ENCODE results near the gene RFX1. TPM values are rescaled to one million over a fixed set of nuclear protein-coding genes. Genes with fewer than 3 reads are reported as not detected.
A peak's percentile ranks its signal among the peaks of the same experiment; 100 is the strongest.
"Not testable (repeated sequence)": the region's sequence is repeated elsewhere in the genome, so short reads cannot be mapped to it uniquely, and the experiment has no call there.

Gene RFX1
- total RNA-seq, 1 experiment from 2014 or later: 0.87 TPM

DNA sequence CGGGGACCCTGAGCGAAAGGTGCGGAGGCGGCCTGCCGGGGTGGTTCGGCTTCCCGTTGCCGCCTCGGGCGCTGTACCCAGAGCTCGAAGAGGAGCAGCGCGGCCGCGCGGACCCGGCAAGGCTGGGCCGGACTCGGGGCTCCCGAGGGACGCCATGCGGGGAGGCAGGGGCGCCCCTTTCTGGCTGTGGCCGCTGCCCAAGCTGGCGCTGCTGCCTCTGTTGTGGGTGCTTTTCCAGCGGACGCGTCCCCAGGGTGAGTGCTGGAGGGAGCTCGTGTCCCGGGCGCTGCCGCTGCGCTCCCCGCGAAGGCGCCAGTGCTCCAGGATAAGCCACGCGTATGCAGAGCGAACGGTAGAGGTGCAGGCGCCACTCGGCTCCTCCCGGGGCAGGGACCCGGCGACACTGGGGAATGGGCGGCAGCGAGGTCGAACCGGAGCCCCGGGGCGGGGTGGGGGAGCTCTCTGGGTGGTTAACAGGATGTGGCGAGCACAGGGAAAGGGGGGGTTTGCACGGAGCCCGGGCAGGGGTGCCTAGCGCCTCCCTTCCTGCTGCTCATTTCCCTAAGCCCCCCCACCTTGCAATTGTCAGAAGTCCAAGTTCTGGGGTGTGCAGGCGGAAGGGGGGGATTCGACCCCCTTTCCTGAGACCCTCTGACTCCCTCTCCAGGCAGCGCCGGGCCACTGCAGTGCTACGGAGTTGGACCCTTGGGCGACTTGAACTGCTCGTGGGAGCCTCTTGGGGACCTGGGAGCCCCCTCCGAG is 25.8 kb upstream of the RFX1 start, which contains the start of gene IL27RA:
TSS of gene IL27RA (plus strand) at position 44 of the 762 bp plus-strand sequence. CDS start at position 155, 111 bp downstream.
- in situ Hi-C loops (cut with HindIII; ENCODE audit: low pct_unique_long_range_greater_than_20kb, low sequenced_read_pairs): no loop called here
- DNase-seq (ENCODE audit: low read depth, low spot score): peak; percentile 53

DNA sequence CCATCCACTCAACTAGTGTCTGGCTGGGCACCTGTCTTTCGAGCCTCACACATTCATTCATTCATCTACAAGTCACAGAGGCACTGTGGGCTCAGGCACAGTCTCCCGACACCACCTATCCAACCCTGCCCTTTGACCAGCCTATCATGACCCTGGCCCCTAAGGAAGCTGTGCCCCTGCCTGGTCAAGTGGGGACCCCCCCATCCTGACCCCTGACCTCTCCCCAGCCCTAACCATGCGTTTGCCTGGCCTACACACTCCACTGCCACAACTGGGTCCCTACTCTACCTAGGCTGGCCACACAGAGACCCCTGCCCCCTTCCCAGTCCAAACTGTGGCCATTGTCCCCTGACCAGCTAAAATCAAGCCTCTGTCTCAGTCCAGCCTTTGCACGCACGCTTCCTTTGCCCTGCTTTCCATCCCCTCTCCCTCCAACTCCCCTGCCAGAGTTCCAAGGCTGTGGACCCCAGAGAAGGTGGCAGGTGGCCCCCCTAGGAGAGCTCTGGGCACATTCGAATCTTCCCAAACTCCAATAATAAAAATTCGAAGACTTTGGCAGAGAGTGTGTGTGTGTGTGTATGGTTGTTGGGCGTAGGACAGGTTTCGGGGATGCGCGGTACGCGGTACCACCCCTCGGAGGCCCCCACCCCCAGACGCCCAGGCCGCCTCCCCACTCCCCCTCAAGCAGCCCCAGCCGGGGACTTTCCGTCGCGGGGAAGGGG is 25.0 kb upstream of the RFX1 start:
- in situ Hi-C loops (cut with HindIII; ENCODE audit: low pct_unique_long_range_greater_than_20kb, low sequenced_read_pairs): no loop called here
- DNase-seq (ENCODE audit: low read depth, low spot score): no peak

- in situ Hi-C loops (cut with HindIII; ENCODE audit: low pct_unique_long_range_greater_than_20kb, low sequenced_read_pairs): no loop called here
- no peak for DNase-seq (ENCODE audit: low read depth, low spot score)
Observed at GRCh38 chr19:14028901-14029300, 22.8 kb upstream of the RFX1 start.

DNA sequence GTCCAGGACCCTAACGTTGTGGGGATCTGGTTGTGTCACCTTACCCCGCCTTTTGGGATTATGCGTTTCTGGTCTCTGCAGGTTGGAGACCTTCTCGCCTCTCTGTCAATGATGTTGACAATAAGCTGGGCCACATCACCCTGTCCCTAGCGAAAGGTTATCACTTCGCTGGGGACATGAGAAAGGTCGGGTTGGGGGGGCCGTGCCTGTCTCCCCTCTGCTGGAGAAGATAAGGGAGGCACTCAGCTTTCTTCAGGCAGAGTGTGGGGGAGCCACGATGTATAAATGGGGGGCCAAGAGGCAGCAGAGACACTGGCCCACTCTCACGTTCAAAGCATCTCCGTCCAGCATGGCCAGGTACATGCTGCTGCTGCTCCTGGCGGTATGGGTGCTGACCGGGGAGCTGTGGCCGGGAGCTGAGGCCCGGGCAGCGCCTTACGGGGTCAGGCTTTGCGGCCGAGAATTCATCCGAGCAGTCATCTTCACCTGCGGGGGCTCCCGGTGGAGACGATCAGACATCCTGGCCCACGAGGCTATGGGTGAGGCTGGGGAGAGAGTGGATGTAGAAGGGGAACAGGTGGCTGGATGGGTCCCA is 21.8 kb upstream of the RFX1 start, which contains the start of gene RLN3:
TSS of gene RLN3 (plus strand) at position 293 of the 595 bp plus-strand sequence. CDS start at position 350, 57 bp downstream.
- no peak for DNase-seq (ENCODE audit: low read depth, low spot score)
- in situ Hi-C loops (cut with HindIII; ENCODE audit: low pct_unique_long_range_greater_than_20kb, low sequenced_read_pairs): no loop called here

GRCh38 chr19:14026652-14027192 is 20.6 kb upstream of the RFX1 start:
- not testable (repeated sequence) for DNase-seq (ENCODE audit: low read depth, low spot score)

DNA sequence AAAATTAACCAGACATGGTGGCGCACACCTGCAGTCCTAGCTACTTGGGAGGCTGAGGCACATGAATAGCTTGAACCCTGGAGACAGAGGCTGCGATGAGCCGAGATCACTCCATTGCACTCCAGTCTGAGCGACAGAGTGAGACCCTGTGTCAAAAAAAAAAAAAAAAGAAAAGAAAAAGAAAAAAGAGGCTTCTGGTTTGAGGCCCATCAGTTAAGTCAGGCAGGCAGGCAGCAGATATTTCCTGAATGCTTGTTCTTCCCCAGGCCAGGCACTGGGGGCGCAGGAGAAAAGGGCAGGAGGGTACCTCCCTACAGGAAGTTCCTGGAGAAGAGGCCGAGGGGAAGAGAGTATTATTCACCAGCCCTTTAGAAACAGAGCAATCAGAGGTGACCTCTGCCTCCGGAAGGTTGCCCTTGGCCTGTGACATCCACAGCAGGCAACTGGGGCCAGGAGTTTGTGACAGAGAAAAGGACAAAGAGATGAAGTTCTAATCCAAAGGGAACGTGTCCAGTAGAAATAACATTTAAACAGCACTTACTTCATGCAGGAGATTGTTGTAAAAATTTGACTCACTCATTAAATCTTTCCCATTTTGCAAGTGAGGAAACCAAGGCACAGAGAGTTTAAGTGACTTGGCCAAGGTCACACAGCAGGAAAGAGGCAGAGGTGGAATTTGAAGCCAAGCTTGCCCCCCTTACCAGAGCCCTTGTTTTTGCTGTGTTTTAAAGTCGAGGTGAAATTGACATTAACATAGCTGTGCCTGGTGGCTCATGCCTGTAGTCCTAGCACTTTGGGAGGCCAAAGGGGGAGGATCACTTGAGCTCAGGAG is 17.5 kb upstream of the RFX1 start:
- DNase-seq (ENCODE audit: low read depth, low spot score): peak; percentile 76
- in situ Hi-C loops (cut with HindIII; ENCODE audit: low pct_unique_long_range_greater_than_20kb, low sequenced_read_pairs): no loop called here

More at GRCh38 chr19:14026652-14027192, 20.6 kb upstream of the RFX1 start:
- in situ Hi-C loops (cut with HindIII; ENCODE audit: low pct_unique_long_range_greater_than_20kb, low sequenced_read_pairs): not testable (repeated sequence)

- in situ Hi-C loops (cut with HindIII; ENCODE audit: low pct_unique_long_range_greater_than_20kb, low sequenced_read_pairs): no loop called here
- no peak for DNase-seq (ENCODE audit: low read depth, low spot score)
Observed at GRCh38 chr19:14022469-14022868, 16.3 kb upstream of the RFX1 start.

DNA sequence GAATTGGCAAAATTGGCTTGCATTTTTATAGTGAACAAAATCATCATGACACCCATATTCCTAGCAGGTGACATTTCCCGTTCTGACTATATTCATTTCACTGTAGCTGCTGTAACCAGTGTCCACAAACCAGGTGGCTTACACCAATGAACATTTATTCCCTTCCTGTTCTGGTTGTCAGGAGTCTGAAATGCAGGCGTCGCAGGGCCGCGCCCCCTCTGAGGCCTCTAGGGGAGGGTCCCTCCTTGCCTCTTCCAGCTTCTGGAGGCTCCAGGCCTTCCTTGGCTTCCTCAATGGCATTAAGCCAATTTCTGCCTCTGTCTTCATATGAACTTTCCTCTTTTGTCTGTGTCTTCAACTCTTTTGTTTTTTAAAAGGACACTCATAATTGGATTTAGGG is 15.4 kb upstream of the RFX1 start:
- DNase-seq (ENCODE audit: low read depth, low spot score): peak; percentile 3

DNA sequence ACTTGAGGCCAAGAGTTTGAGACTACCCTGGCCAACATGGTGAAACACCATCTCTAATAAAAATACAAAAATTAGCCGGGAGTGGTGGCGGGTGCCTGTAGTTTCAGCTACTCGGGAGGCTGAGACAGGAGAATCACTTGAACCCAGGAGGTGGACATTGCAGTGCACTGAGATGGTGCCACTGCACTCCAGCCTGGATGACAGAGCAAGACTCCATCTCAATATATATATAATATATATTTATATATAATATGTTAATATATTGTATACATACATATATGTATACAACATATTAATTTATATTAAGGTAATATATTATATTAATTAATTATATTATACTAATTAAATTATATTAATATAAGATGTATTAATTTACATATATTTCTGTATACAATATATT is 13.6 kb upstream of the RFX1 start:
- in situ Hi-C loops (cut with HindIII; ENCODE audit: low pct_unique_long_range_greater_than_20kb, low sequenced_read_pairs); DNase-seq (ENCODE audit: low read depth, low spot score): not testable (repeated sequence)

More for the DNA sequence above, 15.4 kb upstream of the RFX1 start:
- in situ Hi-C loops (cut with HindIII; ENCODE audit: low pct_unique_long_range_greater_than_20kb, low sequenced_read_pairs): no loop called here

- in situ Hi-C loops (cut with HindIII; ENCODE audit: low pct_unique_long_range_greater_than_20kb, low sequenced_read_pairs): no loop called here
- DNase-seq (ENCODE audit: low read depth, low spot score): no peak
Observed at GRCh38 chr19:14019100-14019499, 13.0 kb upstream of the RFX1 start.

DNA sequence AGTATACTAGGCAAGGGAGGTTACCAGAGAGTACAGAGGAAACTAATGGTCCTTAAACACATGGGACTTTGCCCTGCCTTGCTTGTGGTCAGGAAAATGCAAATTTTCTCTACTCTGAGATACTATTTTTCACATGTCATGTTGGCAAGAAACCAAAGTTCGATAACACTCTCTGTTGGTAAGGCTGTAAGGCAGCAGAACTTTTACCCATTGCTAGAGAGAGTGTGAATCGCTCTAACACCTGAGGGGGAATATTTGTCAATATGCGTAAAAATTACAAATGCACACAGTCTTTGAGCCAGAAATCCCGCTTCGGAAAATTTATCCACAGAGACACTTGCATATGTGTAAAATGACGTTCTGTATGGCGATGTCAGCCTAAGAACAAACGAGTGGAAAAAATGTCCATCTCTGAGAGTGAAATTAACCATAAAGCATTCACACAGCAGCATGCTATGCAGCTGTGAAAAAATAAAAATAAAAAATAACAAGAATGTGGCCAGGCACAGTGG is 9.5 kb upstream of the RFX1 start:
- no peak for DNase-seq (ENCODE audit: low read depth, low spot score)
- in situ Hi-C loops (cut with HindIII; ENCODE audit: low pct_unique_long_range_greater_than_20kb, low sequenced_read_pairs): no loop called here

- in situ Hi-C loops (cut with HindIII; ENCODE audit: low pct_unique_long_range_greater_than_20kb, low sequenced_read_pairs): no loop called here
Observed at GRCh38 chr19:14012378-14012915, 6.3 kb upstream of the RFX1 start.

DNA sequence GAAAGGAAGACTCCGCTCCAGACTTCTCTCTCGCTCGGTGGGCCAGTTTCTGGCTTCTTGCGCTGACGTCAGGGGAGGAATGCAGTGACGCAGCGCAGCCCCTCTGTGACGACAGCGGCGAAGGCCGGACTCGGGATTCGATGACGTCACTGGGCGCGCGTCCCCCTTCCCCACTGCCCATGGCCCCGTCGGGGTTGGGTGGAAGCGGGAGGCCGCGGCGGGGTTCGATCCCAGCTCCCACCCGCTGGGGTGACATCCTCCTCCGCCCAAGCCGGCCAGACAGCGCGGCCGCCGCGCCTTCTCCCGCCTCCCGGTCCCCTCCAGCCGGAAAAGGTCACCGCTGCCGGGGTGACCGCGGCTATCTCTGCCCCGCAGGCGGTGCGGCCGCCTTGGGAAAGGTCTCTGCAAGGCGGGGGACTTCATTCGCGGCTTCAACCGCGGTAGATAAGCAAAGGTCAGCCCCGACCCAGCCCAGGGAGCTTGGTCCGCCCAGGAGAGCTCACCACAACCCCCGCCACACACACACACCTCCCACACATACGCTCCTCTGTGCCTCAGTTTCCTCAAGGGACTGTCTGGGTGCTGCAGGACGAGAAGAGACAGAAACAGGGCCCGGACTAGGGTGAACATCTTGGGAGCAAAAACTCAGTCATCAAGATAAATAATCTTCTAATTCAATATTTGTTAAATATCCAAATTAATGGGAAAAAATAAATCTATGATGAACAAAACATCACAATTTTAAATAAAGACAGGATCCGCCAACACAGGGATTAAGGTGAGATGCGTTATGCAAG is 844 bp upstream of the RFX1 start:
- in situ Hi-C loops (cut with HindIII; ENCODE audit: low pct_unique_long_range_greater_than_20kb, low sequenced_read_pairs): no loop called here

More at GRCh38 chr19:14012378-14012915, 6.3 kb upstream of the RFX1 start:
- no peak for DNase-seq (ENCODE audit: low read depth, low spot score)

DNA sequence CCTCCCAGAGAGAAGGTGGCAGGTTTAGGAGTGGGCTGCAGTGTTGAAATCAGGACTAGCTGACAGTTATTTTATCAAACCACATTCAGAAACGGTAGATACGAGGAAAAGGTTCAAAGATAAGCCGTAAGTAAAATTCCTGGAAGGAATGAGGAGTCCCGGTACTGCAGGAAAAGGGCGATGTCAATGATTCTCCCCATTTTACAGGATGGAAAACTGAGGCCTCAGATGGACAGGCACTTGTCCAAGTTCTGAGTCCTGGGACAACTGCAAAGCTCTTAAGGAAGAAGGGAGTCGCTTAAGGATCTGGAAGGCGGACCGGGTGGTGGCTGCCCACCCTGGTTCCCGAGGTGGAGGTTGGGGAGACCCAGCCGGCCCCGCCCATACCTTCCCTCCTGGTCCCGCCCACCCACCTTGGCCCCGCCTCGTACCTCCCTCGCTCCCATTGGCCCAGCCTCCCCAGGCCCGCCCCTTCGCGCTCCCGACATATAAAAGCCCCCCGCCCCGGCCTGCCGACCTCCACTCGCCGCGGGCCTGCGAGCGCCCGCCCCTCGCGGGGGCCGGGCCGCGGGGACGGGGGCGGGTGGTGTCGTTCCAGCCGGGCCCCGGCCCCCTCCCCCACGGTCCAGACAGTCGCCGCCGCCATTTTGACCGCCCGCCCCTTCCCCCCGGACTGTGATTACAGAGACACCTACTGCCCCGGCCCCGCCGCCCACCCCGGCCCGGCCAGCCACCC is 603 bp downstream of the RFX1 start:
- in situ Hi-C loops (cut with HindIII; ENCODE audit: low pct_unique_long_range_greater_than_20kb, low sequenced_read_pairs): no loop called here
- peak; percentile 78 for DNase-seq (ENCODE audit: low read depth, low spot score)

More for the DNA sequence above, 844 bp upstream of the RFX1 start:
- DNase-seq (ENCODE audit: low read depth, low spot score): no peak

- DNase-seq (ENCODE audit: low read depth, low spot score): peak; percentile 37
- in situ Hi-C loops (cut with HindIII; ENCODE audit: low pct_unique_long_range_greater_than_20kb, low sequenced_read_pairs): no loop called here
Observed at GRCh38 chr19:14004619-14005348, 1.3 kb downstream of the RFX1 start.

Data from SK-MEL-5 (cell line).